ENCODE measurements around the gene SEPTIN1. TPM values are rescaled to one million over a fixed set of nuclear protein-coding genes. Genes with fewer than 3 reads are reported as not detected.

Gene SEPTIN1
- total and polyA plus RNA-seq, 2 of the 13 experiments (the other 11 are each of a cell fraction or from before 2014, with no cell fraction given), result 0.18 to 0.67 TPM

- TF ChIP-seq, protein P1, sequence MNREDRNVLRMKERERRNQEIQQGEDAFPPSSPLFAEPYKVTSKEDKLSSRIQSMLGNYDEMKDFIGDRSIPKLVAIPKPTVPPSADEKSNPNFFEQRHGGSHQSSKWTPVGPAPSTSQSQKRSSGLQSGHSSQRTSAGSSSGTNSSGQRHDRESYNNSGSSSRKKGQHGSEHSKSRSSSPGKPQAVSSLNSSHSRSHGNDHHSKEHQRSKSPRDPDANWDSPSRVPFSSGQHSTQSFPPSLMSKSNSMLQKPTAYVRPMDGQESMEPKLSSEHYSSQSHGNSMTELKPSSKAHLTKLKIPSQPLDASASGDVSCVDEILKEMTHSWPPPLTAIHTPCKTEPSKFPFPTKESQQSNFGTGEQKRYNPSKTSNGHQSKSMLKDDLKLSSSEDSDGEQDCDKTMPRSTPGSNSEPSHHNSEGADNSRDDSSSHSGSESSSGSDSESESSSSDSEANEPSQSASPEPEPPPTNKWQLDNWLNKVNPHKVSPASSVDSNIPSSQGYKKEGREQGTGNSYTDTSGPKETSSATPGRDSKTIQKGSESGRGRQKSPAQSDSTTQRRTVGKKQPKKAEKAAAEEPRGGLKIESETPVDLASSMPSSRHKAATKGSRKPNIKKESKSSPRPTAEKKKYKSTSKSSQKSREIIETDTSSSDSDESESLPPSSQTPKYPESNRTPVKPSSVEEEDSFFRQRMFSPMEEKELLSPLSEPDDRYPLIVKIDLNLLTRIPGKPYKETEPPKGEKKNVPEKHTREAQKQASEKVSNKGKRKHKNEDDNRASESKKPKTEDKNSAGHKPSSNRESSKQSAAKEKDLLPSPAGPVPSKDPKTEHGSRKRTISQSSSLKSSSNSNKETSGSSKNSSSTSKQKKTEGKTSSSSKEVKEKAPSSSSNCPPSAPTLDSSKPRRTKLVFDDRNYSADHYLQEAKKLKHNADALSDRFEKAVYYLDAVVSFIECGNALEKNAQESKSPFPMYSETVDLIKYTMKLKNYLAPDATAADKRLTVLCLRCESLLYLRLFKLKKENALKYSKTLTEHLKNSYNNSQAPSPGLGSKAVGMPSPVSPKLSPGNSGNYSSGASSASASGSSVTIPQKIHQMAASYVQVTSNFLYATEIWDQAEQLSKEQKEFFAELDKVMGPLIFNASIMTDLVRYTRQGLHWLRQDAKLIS (CRISPR knock-in tag; IDR thresholded peaks at IDR 0.05), result no peak
- TF ChIP-seq MNT (IDR thresholded peaks at IDR 0.05) (peak; percentile 57), ARID2 (CRISPR knock-in tag; IDR thresholded peaks at IDR 0.05; ENCODE audit: borderline replicate concordance) (no peak; the same call in 1 of the 2 replicates), ZNF713 (CRISPR knock-in tag; IDR thresholded peaks at IDR 0.05) (no peak), ZNF781 (CRISPR knock-in tag; IDR thresholded peaks at IDR 0.05; ENCODE audit: borderline replicate concordance, not compliant biosample characterization) (peak; percentile 83), ZNF546 (CRISPR knock-in tag; conservative IDR thresholded peaks at IDR 0.05) (0 out of 2 replicates have a peak, but pooled peaks have one; percentile 12), ZNF431 (CRISPR knock-in tag; IDR thresholded peaks at IDR 0.05; ENCODE audit: borderline replicate concordance, low read depth) (peak; percentile 51; the same call in 1 of the 2 replicates), TBL1XR1 (IDR thresholded peaks at IDR 0.05; ENCODE audit: borderline replicate concordance, low read length, partially characterized antibody) (peak; percentile 42), PHF21A (CRISPR knock-in tag; IDR thresholded peaks at IDR 0.05) (peak; percentile 91), BATF2 (CRISPR knock-in tag; IDR thresholded peaks at IDR 0.05) (0 out of 2 replicates have a peak, but pooled peaks have one; percentile 76), RAD21 (CRISPR knock-in tag; IDR thresholded peaks at IDR 0.05) (peak; percentile 55; the same call in 1 of the 2 replicates), PAF1 (CRISPR knock-in tag; IDR thresholded peaks at IDR 0.05) (0 out of 2 replicates have a peak, but pooled peaks have one; percentile 39), ZSCAN9 (CRISPR knock-in tag; IDR thresholded peaks at IDR 0.05; ENCODE audit: borderline replicate concordance) (peak; percentile 86), TEAD2 (CRISPR knock-in tag; IDR thresholded peaks at IDR 0.05) (0 out of 2 replicates have a peak, but pooled peaks have one; percentile 21), ZNF256 (CRISPR knock-in tag; conservative IDR thresholded peaks at IDR 0.05) (peak; percentile 70; the same call in 1 of the 2 replicates), ZNF776 (CRISPR knock-in tag; IDR thresholded peaks at IDR 0.05) (no peak; the same call in 1 of the 2 replicates)
- TF ChIP-seq, protein P2, sequence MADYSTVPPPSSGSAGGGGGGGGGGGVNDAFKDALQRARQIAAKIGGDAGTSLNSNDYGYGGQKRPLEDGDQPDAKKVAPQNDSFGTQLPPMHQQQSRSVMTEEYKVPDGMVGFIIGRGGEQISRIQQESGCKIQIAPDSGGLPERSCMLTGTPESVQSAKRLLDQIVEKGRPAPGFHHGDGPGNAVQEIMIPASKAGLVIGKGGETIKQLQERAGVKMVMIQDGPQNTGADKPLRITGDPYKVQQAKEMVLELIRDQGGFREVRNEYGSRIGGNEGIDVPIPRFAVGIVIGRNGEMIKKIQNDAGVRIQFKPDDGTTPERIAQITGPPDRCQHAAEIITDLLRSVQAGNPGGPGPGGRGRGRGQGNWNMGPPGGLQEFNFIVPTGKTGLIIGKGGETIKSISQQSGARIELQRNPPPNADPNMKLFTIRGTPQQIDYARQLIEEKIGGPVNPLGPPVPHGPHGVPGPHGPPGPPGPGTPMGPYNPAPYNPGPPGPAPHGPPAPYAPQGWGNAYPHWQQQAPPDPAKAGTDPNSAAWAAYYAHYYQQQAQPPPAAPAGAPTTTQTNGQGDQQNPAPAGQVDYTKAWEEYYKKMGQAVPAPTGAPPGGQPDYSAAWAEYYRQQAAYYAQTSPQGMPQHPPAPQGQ (CRISPR knock-in tag; IDR thresholded peaks at IDR 0.05; ENCODE audit: borderline replicate concordance), result peak; percentile 80; the same call in 1 of the 2 replicates
Observed at GRCh38 chr16:30355144-30355953, 27.0 kb downstream of the SEPTIN1 start, which contains the start of gene CD2BP2 (continued).
